K562 (cell line): ENCODE data around the gene ANAPC5. TPM values are rescaled to one million over a fixed set of nuclear protein-coding genes. Genes with fewer than 3 reads are reported as not detected.

Source experiments
- ATAC-seq: fragments of 200-7000 bp; cut with Tn5 transposase; 3 replicates; pipeline ENCODE4 v1.9.1; 2020; ENCODE audit warnings: moderate library complexity
- BruUV-seq: library from RNA; stranded (reverse); fragments of 400-500 nt; replicated peaks from 2 replicates; lab custom pipeline; 2021; lab: Mats Ljungman, UMichigan
- CTCF ChIA-PET: fragments of 300-600 bp; formaldehyde crosslinking; extraction: SDS; loops from one replicate; lab custom pipeline; 2021; ENCODE audit warnings: low intra/inter-chr PET ratio; lab: Yijun Ruan, JAX
- POLR2A ChIA-PET: fragments of 300-600, 350-650 bp; sonication (Branson Sonifier 250); formaldehyde crosslinking; extraction: SDS; loops from one replicate; lab custom pipeline; 2021; ENCODE audit warnings: antibody characterized with exemption, inconsistent platforms; lab: Yijun Ruan, JAX
- DNase-seq, 4 experiments: peaks; one replicate each; pipeline versions ENCODE4 v3.0.0 to v3.0.0-alpha.2; 2011 to 2018; ENCODE audit warnings: low spot score in 3 of 4, mixed read lengths in 3 of 4; ENCODE audit errors: extremely low read depth in 1 of 4
- FAIRE-seq: peaks from 2 replicates; lab custom pipeline; 2011; peaks lifted over from hg19 to GRCh38; lab: Jason Lieb, UNC
- H2AFZ ChIP-seq: 2 replicates; pipeline ENCODE4 v1.6.0; 2011; ENCODE audit warnings: low read depth, low read length, control low read depth, inconsistent platforms
- H3K27ac ChIP-seq: fragments of 200-600 bp; 3 replicates; pipeline ENCODE4 v1.8.0; 2011; ENCODE audit warnings: low read depth, mild to moderate bottlenecking, control low read depth, inconsistent platforms, low read length, moderate library complexity, mixed read lengths; ENCODE audit errors: extremely low read depth
- H3K27me3 ChIP-seq, 2 experiments: fragments of 300-600 bp in 1 of 2; 2 replicates in 1 of 2; 3 replicates in 1 of 2; pipeline versions ENCODE4 v1.6.0 to v1.8.0; 2011; ENCODE audit warnings: inconsistent platforms in 2 of 2, low read length in 2 of 2, mild to moderate bottlenecking in 1 of 2, mixed read lengths in 1 of 2, moderate library complexity in 1 of 2; ENCODE audit not compliant: control insufficient read depth in 2 of 2, insufficient read depth in 2 of 2
- H3K36me3 ChIP-seq: fragments of 300-600 bp; 3 replicates; pipeline ENCODE4 v1.8.0; 2011; ENCODE audit warnings: mild to moderate bottlenecking, low read length, inconsistent platforms; ENCODE audit not compliant: control insufficient read depth, insufficient read depth
- H3K4me1 ChIP-seq, 2 experiments: fragments of 200-600 bp in 1 of 2; replicated peaks in 1 of 2; 2 replicates in 1 of 2; 3 replicates in 1 of 2; pipeline versions ENCODE4 v1.5.1 to v1.8.0; 2011; ENCODE audit warnings: inconsistent platforms in 2 of 2, low read length in 2 of 2, mild to moderate bottlenecking in 1 of 2, mixed read lengths in 1 of 2, moderate library complexity in 1 of 2; ENCODE audit not compliant: control insufficient read depth in 2 of 2, insufficient read depth in 2 of 2
- H3K4me2 ChIP-seq: 2 replicates; pipeline ENCODE4 v1.6.1; 2011; ENCODE audit warnings: low read length, control low read depth, inconsistent platforms, mixed read lengths; ENCODE audit not compliant: insufficient read depth
- H3K4me3 ChIP-seq: fragments of 200-600 bp; sonication (generic), shearing (Covaris generic); 2 replicates; pipeline ENCODE4 v1.5.1; 2016; ENCODE audit warnings: control low read depth, inconsistent platforms
- H3K79me2 ChIP-seq: fragments of 200-600 bp; 3 replicates; pipeline ENCODE4 v1.8.0; 2011; ENCODE audit warnings: low read length, inconsistent platforms; ENCODE audit not compliant: control insufficient read depth, insufficient read depth
- H3K9ac ChIP-seq, 2 experiments: 2 replicates each; pipeline versions ENCODE4 v1.6.0 to v1.6.1; 2011; ENCODE audit warnings: low read depth in 2 of 2, low read length in 2 of 2, control low read depth in 1 of 2, inconsistent platforms in 1 of 2, mild to moderate bottlenecking in 1 of 2, mixed read lengths in 1 of 2; ENCODE audit not compliant: insufficient read depth in 1 of 2
- H3K9me1 ChIP-seq: one replicate; pipeline ENCODE4 v1.6.0; 2011; ENCODE audit warnings: inconsistent platforms, mild to moderate bottlenecking, low read length, moderate library complexity; ENCODE audit not compliant: control insufficient read depth, insufficient read depth
- H3K9me3 ChIP-seq: replicated peaks from 2 replicates; pipeline ENCODE4 v1.5.1; 2011; ENCODE audit warnings: low read depth, low read length, inconsistent platforms; ENCODE audit not compliant: control insufficient read depth, insufficient read depth
- H4K20me1 ChIP-seq: replicated peaks from 2 replicates; pipeline ENCODE4 v1.6.1; 2011; ENCODE audit warnings: low read length, inconsistent platforms, mixed read lengths; ENCODE audit not compliant: control insufficient read depth, insufficient read depth
- CBX5 ChIP-seq: IDR thresholded peaks from 2 replicates; pipeline ENCODE4 v1.6.1; 2014; ENCODE audit warnings: low read depth, borderline replicate concordance
- DIDO1 ChIP-seq: fragments of 450-650 bp; IDR thresholded peaks from 2 replicates; pipeline ENCODE4 v1.6.1; 2016; ENCODE audit warnings: low read depth, missing biosample characterization, missing genetic modification characterization
- KLF13 ChIP-seq: fragments of 450-650 bp; IDR thresholded peaks from 2 replicates; pipeline ENCODE4 v1.6.1; 2016; ENCODE audit warnings: missing genetic modification characterization, low read depth, mild to moderate bottlenecking, missing compliant biosample characterization, moderate library complexity, borderline replicate concordance
- MYNN ChIP-seq, 2 experiments: sonication (generic); formaldehyde crosslinking in 1 of 2; IDR thresholded peaks; 2 replicates each; pipeline versions ENCODE4 v1.5.0 to v1.6.1; 2016 to 2020; ENCODE audit warnings: antibody characterized with exemption in 1 of 2, missing genetic modification reagents in 1 of 2
- PYGO2 ChIP-seq: fragments of 450-650 bp; IDR thresholded peaks from 2 replicates; pipeline ENCODE4 v1.6.1; 2016; ENCODE audit warnings: mild to moderate bottlenecking, missing genetic modification characterization, moderate library complexity, missing compliant biosample characterization
- TAF1 ChIP-seq: IDR thresholded peaks from 2 replicates; pipeline ENCODE4 v1.6.1; 2011; ENCODE audit warnings: mild to moderate bottlenecking, low read length, moderate library complexity; ENCODE audit not compliant: insufficient read depth, control insufficient read depth, severe bottlenecking; ENCODE audit errors: extremely low read depth
- TSC22D4 ChIP-seq: fragments of 450-650 bp; IDR thresholded peaks from 2 replicates; pipeline ENCODE4 v1.6.1; 2016; ENCODE audit warnings: missing genetic modification characterization, missing biosample characterization, control low read depth
- ZNF584 ChIP-seq: fragments of 200-800 bp; sonication (Bioruptor generic); IDR thresholded peaks from 2 replicates; pipeline ENCODE4 v1.6.1; 2016; ENCODE audit warnings: low read depth, mild to moderate bottlenecking, missing genetic modification characterization, missing compliant biosample characterization
- WGBS: fragments of 100-300 bp; shearing (Covaris generic); methylation state at CpG from one replicate; pipeline ENCODE4 v1.1.6; 2016; ENCODE audit warnings: low coverage, mixed read lengths; ENCODE audit not compliant: insufficient coverage; ENCODE audit errors: missing lambda C conversion rate; 5-methylcytosine and 5-hydroxymethylcytosine counted together
- in situ Hi-C: fragments of 300-500 bp; cut with MboI; formaldehyde crosslinking; loops from 4 replicates; pipeline ENCODE4 v1.15.0; 2018; ENCODE audit warnings: inconsistent platforms, mixed read lengths
- intact Hi-C: fragments of 100-400 bp; cut with micrococcal nuclease; formaldehyde crosslinking; loops from 2 replicates; pipeline ENCODE4 v1.14.2; 2022
- polyA plus RNA-seq, 8 experiments: library from polyadenylated mRNA; depleted of rRNA in 4 of 8; stranded (reverse) in 5 of 8; unstranded in 3 of 8; fragments of >200 nt; fragmentation: Nextera tagmentation in 2 of 8; fragmentation: Illumina TruSeq in 1 of 8; extraction: Ambion mirVana in 2 of 8; extraction: Trizol in 1 of 8; gene quantifications; 2 replicates each; pipeline versions ENCODE4 v1.2.1 to v1.2.3, GENCODE V29; 2011 to 2014; ENCODE audit warnings: inconsistent platforms in 1 of 8, missing spikeins in 1 of 8
- total RNA-seq, 7 experiments: library from RNA; depleted of rRNA in 6 of 7; stranded (reverse); fragments of >200 nt in 6 of 7; fragmentation: Illumina TruSeq in 2 of 7; extraction: Trizol in 2 of 7; gene quantifications; 2 replicates each; pipeline versions ENCODE4 v1.2.1 to v1.2.3, GENCODE V29; 2011 to 2021; ENCODE audit warnings: low replicate concordance in 1 of 7
- TF ChIP-seq, protein P1 (sequence below): fragments of 250-450 bp; sonication (Bioruptor Pico); IDR thresholded peaks from 2 replicates; pipeline ENCODE4 v1.6.1; 2021; ENCODE audit warnings: mild to moderate bottlenecking
- TF ChIP-seq, protein P2 (sequence below), 2 experiments: fragments of 150-350 bp in 1 of 2; IDR thresholded peaks; 2 replicates each; pipeline ENCODE4 v1.6.1; 2012 to 2016; ENCODE audit warnings: low read depth in 2 of 2, low read length in 2 of 2, mild to moderate bottlenecking in 1 of 2, moderate library complexity in 1 of 2

ANAPC5 gene
- total and polyA plus RNA-seq, 9 of the 15 experiments (the other 6 are each of a cell fraction or from before 2014, with no cell fraction given) = 136 to 315 (median 197) TPM

DNA sequence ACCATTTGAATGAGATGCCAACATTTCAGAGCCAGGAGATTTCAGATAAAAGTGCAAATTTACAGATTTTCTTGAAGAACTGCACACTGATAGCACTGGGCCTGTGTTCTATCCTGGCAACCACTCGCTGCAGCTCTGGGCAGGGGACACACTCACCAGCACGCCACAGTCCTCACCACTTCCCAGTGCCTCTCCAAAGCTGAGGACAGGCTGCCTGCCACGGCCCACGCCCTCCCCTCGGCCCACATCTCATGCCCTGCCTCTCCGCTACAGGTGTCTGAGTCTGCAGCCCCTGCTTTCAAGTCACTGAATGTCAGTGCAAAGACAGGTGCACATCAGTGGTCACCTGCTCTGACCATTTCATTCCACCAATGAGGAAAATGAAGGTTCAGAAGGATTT lies 68.4 kb downstream of the ANAPC5 start:
- H2AFZ ChIP-seq = no peak overlapping the region

More for the DNA sequence above, 68.4 kb downstream of the ANAPC5 start:
- peaks cover 13 to 32% of the 10 kb centered on the region in 2 experiments; a peak in 4 of 5 replicates for H3K4me1 ChIP-seq
- peaks cover 34% of the 10 kb centered on the region for H4K20me1 ChIP-seq
- intact Hi-C loops = no loop called here
- H3K36me3 ChIP-seq = 0 out of 3 replicates have a peak, but pooled peaks cover 8% of the 10 kb centered on the region
- TF ChIP-seq, protein P1, sequence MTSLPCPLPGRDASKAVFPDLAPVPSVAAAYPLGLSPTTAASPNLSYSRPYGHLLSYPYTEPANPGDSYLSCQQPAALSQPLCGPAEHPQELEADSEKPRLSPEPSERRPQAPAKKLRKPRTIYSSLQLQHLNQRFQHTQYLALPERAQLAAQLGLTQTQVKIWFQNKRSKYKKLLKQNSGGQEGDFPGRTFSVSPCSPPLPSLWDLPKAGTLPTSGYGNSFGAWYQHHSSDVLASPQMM (CRISPR knock-in tag) = no peak
- TF ChIP-seq MYNN (IDR thresholded peaks at IDR 0.05) = no peak
- TF ChIP-seq MYNN (CRISPR knock-in tag; IDR thresholded peaks at IDR 0.05) = no peak
- TF ChIP-seq DIDO1 (tag) = no peak
- TF ChIP-seq PYGO2 (tag) = no peak
- TF ChIP-seq TAF1 = no peak
- TF ChIP-seq TSC22D4 (tag) = no peak
- TF ChIP-seq CBX5 = no peak
- no peak for TF ChIP-seq KLF13 (tag)
- TF ChIP-seq, protein P2, sequence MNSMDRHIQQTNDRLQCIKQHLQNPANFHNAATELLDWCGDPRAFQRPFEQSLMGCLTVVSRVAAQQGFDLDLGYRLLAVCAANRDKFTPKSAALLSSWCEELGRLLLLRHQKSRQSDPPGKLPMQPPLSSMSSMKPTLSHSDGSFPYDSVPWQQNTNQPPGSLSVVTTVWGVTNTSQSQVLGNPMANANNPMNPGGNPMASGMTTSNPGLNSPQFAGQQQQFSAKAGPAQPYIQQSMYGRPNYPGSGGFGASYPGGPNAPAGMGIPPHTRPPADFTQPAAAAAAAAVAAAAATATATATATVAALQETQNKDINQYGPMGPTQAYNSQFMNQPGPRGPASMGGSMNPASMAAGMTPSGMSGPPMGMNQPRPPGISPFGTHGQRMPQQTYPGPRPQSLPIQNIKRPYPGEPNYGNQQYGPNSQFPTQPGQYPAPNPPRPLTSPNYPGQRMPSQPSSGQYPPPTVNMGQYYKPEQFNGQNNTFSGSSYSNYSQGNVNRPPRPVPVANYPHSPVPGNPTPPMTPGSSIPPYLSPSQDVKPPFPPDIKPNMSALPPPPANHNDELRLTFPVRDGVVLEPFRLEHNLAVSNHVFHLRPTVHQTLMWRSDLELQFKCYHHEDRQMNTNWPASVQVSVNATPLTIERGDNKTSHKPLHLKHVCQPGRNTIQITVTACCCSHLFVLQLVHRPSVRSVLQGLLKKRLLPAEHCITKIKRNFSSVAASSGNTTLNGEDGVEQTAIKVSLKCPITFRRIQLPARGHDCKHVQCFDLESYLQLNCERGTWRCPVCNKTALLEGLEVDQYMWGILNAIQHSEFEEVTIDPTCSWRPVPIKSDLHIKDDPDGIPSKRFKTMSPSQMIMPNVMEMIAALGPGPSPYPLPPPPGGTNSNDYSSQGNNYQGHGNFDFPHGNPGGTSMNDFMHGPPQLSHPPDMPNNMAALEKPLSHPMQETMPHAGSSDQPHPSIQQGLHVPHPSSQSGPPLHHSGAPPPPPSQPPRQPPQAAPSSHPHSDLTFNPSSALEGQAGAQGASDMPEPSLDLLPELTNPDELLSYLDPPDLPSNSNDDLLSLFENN (IDR thresholded peaks at IDR 0.05; ENCODE audit: low read depth in 2 of 2, low read length in 2 of 2) = no peak
- TF ChIP-seq ZNF584 = no peak
- TF ChIP-seq, all 486 proteins: peak for 0
- CTCF ChIA-PET = no interaction called here
- Histone ChIP-seq H3K9ac (peak overlapping the region in 1 of 2 experiments; percentile 78; a peak in 1 of 4 replicates), H3K4me3 (no peak overlapping the region), H3K9me3 (no peaks in the 10 kb centered on the region), H3K27me3 (no peaks in the 10 kb centered on the region), H3K9me1 (no peaks in the 10 kb centered on the region), H3K27ac (no peak overlapping the region), H3K4me2 (no peak overlapping the region), H3K79me2 (peaks cover 6% of the 10 kb centered on the region; the same call in 1 of the 3 replicates)
- 97% methylated on average over 6 of the region's 6 CpGs for WGBS
- FAIRE-seq = no peak
- ATAC-seq = no peak
- no TSS peak for BruUV-seq
- DNase-seq = peak in 1 of 4 experiments; percentile 10
- in situ Hi-C loops = no loop called here
- POLR2A ChIA-PET = interaction anchor here (1.0 to 1.3 kb wide), 4 partner anchors 9 to 28 kb away, joined by 3 to 4 read pairs (median 4); no protein-coding TSS in a partner anchor
